Posterior cingulate gyrus (tissue), 11 donors: ENCODE results near the gene ADCY6.

Source experiments
- DNase-seq, 10 donors: peaks; one replicate each; pipeline versions ENCODE4 v3.0.0 to v3.0.0-alpha.2; 2020 to 2021; ENCODE audit warnings: mixed read lengths in 3 of 10
- intact Hi-C: fragments of 100-400 bp; cut with DNase I; formaldehyde crosslinking; loops from one replicate; pipeline ENCODE4 v1.15.1; 2023

The ADCY6 gene

DNA sequence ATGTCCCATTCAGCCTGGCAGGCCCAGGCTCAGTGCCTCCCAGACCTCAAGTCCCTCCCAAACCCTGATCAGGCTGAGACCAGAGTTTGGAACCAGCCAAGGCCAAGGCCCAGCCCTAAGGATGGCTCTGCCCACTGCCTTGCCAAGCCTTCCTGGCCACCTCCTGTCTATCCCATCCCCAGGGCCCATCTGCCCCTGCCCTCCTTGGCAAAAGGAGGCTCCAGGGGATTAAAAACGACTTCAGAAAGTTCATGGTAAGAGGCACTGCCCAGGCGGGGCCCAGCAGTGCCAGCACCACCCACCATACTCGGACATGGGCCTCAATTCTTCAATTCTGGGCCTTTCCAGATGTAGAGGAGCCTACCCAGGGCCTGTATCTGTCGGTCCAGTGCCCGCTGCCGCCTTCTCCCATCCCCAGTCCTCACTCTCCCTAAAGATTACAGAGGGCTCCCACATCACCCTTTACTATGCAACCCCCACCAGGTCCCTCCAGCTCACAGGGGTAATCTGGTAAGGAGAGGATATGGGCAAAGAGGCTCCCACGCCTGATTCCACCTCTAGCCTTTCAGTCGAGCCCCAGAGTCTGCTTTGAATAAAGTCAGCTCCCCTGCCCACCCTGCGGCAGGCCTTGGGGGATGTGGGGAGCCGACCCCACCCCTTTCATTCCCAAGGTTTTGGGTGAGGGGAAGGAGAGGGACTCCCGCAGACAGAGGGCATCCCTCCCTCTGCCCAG is 932 bp downstream of the ADCY6 start:
- peak in 1 of 10 donors; percentile 54 for DNase-seq
- intact Hi-C loops, result no loop called here

DNA sequence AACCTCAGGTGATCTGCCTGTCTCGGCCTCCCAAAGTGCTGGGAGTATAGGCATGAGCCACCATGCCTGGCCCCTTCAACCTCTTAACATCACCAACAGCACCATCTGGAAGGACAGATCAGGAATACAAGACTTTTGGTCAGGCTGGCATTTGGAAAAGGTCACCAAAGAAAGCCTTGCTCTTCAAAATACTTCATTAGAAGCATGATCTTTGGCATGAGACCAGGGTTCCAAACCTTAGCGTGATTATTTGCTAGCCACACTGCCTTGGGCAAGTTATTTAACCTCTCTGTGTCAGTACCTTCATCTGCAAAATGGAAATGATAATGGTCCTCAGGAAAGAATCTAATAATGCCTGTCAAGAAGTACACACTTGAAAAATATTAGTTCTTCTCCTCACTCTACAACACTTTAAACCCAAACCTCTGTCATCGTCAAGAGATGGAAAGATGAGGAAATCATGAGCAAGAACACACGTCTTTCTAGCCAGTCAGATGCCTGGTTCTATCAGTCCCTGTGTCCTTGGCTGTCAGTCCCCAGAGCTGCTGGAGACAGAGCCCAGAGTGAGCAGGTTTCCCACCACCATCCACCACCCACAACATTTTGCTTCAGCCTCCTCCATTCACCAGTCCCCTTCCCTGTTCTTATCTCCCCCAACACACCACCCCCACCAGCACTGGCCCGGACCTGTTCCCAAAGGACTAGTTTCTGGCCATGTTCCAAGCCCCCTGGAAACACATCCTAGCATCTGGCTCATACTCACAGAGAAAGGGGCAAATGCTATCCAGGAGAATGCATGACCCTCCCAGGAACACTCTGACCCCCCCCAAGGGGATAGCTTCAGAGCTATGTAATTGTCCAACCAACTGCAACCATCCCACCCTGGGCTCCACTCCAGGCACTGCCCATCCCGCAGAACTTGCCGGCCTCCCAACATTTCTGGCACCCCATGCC is 2.0 kb downstream of the ADCY6 start:
- DNase-seq, result peak in 1 of 10 donors; percentile 44

DNA sequence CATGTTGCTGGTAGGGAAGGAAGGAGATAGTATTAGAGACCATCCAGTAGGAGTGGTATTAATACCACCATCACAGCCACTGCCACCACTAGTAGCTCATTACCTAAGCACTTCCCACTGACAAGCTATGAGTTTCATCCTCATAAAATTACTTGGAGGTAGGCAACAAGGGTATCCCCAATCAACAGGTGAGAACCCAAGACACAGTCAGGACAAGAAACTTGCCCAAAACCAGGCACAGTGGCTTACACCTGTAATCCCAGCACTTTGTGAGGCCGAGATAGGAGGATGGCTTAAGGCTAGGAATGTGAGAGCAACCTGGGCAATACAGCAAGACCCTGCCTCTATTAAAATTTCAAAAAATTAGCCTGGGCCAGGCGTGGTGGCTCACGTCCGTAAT is 5.5 kb downstream of the ADCY6 start:
- intact Hi-C loops, result no loop called here
- DNase-seq, result peak in 1 of 10 donors; percentile 21

More for the DNA sequence above, 2.0 kb downstream of the ADCY6 start:
- intact Hi-C loops, result no loop called here

DNA sequence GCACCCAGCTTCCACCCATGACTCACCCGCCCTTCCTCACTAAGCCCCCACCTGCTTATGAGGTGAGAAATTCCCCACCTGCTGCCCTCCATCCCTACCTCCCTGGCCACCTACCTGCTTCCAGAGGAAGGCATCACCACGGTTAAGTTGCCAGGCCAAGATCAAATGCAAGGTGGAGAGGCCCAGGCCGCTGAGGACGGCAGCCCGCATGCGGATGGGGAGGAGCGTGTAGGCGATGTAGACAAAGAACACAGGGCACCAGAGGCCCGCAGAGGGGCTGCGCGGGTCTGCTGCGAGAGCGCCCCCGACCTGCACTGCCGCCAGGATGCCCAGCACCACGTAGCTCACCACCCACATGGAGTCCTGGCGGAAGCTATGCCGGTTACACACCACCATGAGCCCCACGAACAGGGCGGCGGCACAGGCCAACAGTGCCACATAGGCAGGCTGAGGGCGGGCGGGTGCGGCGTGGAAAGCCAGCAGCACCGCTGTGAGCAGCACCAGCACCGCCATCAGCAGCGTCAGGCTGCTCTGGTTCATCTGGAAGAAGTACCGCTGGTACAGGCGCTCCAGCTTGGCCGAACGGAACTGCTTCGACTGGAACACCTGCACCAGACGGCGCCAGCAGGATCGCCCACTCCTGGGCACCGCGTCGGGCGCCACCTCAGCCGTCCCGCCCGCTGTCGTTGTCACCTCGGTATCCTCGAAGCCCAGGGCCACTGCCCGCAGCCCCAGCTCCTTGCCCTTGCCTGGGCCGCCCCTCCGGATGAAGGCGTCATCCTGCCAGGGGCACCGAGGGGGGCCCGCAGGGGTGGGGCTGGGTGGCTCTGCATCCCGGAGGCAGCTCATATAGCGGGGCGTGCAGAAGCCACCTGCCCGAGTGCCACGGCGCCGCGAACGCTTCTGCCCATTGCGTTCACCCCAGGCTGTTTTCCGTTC is 6.2 kb downstream of the ADCY6 start:
- peak in 2 of 10 donors; percentile 67 to 80 for DNase-seq
- intact Hi-C loops, result no loop called here

DNA sequence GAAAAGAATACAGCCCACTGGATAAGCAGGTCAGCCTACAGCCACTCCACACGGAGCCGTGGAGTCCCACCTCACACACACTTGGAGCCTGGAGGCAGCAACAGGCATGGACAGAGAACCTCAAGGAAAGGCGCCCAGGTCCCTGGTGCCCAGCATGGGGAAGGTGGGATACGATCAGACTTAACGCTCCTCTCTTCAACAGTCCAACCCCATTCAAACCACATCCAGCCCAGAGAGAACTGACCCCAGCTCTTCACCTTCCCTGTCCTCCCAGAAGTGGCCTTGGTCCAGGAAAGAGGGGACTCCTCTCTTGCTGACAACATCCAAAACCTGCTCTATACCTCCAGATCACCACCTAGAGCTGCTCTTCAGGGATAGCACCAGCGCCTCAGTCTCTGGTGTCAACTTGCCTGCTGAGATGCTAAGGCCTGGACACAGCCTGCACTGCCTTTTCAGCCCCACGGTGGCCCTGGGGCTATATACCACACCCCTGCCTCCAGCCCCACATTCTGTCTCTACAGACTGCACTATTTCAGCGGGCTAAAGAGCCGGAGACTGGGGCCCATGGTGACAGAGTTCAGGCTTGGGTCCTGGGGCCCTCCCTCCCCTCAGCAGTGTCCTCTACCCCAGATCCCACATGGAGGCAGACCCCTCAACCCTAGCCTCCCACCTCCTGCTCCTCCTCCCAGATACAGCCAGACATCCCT is 7.0 kb downstream of the ADCY6 start:
- peak in 2 of 10 donors; percentile 64 to 65 for DNase-seq
- intact Hi-C loops, result no loop called here

DNA sequence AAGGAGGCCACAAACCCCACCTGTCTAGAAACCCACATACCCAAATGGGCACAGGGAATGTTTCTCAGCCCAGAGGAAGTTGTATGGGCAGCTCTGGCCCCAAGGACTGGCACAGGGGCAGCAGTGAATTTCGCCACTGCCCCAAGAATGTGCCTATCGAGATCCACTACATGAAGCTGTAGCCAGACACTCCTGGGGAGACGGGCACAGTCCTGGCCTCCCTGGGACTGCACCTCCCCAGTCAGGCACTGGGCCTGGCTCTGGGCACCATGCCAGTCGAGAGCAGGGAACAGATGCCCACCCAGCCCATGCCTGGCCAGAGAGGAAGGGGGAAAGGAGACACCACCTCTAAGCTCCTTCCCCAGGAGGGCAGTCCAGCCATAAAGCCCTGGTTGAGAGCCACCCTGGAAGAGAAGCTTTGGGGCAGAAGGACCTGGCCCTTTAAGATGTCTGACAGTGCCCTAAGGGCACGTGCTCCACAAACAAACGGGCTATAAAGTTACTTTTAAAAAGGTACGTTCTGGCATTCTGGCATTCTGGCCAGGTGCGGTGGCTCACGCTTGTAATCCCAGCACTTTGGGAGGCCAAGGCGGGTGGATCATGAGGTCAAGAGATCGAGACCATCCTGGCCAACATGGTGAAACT is 8.4 kb downstream of the ADCY6 start:
- peak in 2 of 10 donors; percentile 18 to 22 for DNase-seq
- intact Hi-C loops, result no loop called here

DNA sequence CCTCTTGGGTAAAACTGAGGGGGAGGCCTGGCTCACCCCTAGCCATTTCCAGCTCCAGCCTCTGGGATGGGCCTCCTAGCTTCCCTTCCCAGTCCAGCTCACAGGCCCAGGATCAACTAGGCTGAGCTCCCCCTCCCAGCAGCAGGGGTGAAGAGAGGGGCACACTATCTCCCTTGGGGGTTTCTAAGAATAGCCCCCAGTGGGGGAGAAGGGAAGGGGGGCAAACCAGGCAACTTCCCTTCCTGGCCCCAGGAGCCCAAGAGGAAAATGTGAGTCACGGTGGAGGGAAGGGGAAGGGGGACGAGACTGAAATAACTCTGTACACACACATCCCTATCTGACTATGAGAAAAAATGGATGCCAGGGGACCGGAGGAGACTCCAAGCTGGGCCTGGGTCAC is 9.0 kb downstream of the ADCY6 start:
- peak in 2 of 10 donors; percentile 13 to 43 for DNase-seq

DNA sequence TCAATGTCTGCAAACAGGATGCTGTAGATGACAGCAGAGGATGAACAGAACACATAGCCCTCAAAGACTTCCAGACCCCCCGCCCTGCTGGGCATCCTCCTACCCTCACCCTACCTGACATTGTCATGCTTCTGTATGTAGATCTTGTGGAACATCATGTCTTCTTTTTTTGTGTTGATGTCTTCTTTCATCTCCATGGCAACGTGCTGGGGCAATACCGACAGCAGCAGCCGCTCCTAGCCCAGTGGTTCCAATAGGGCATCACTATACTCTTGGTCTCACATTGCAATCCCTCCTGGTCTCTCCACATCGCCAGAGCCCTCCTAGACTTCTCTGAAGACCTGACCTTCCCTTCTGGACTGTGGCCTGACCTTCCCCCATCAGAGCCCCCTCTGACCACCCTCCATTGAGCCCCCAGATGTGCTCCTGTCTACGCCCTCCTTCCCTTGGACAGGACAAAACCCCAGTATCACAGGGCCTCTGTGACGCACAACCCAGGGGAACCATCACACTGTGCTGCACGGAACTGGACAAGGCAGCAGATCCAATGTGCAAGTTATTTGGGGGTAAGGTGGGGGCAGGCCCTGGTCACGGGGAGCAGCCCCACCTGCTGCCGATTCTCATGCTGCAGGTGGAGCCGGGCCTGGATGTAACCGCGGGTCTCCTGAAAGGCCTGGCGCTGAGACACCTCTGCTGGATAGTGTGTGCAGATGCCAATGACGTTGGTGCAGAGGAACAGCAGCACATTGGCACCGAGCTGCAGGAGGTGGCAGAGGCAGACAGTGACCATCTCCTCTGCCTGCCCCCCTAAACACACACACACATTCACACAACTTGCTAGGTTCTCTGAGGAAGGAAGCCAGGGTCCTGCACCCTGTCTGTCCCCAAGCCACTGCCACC is 11.1 kb downstream of the ADCY6 start:
- intact Hi-C loops, result no loop called here
- DNase-seq, result peak in 3 of 10 donors; percentile 35 to 74 (median 47)

More for the DNA sequence above, 9.0 kb downstream of the ADCY6 start:
- intact Hi-C loops, result no loop called here

DNA sequence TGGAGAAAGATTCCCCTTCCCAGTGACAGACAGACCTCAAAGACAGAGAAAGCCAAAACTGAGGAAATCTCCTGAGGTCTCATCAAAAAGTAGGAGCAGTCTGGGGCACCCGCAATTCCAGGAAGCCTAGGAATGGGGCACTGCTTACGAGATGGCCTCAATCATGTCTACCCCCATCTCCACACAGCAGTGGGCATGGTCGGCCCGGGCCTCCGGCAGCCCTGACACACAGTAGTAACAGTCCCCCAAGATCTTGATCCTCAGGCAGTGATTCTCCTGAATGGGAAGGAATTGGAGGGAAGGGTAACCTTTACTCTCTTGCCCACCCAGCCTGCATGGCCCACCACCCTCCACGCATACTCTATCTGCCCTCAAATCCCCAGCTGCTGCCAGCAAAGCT is 11.9 kb downstream of the ADCY6 start:
- peak in 2 of 10 donors; percentile 46 to 71 for DNase-seq
- intact Hi-C loops, result no loop called here

DNA sequence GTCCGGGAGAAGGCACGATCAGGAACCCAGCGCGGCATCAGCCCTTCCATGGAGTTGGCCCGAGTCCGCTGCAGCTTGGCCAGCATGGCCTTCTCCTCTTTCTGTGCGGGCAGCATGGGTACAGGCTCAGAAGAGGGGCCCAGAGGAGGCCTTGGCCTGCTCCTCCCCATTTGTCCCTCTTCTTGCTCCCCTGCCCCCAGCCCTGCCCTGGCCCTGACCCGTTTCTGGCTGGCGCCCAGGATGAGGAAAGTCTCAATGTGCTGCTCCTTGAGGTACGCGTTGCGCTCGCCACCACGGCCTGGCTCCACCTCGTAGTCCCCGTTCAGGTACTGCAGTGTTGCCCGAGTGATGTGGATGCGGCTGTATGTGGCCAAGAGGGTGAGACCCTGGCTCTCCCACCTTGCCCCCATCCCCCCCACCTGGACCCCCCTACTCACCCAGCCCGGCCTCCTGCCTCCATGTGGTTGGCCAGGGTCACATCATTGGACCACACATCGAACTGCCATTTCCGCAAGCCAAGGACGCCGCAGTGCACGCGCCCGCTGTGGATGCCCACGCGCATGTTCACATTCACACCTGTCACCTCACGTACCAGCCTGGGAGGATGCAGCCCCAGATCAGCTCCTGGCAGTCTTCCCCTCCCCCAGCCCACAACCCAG is 12.8 kb downstream of the ADCY6 start:
- intact Hi-C loops, result no loop called here
- DNase-seq, result peak in 3 of 10 donors; percentile 24 to 84 (median 83)

DNA sequence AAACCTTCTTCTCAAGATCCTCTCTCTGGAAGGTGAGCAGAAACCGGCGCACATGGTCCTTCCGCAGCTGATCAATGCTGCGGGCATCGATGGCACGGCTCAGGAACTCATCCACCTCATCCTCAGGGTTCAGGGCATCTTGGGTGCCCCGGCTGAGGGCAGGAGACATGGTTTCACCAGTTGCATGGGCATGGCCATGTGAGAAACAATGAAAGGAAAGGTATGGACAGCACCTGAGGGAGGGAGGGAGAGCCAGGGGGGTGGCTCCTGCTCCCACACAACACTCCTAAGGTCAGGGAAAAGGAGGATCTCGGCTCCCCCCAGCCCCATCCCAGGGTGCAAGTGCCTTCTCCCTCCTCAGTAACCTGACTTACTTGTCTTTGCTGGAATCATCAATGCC is 13.6 kb downstream of the ADCY6 start:
- DNase-seq, result peak in 2 of 10 donors; percentile 7 to 39
- intact Hi-C loops, result no loop called here

DNA sequence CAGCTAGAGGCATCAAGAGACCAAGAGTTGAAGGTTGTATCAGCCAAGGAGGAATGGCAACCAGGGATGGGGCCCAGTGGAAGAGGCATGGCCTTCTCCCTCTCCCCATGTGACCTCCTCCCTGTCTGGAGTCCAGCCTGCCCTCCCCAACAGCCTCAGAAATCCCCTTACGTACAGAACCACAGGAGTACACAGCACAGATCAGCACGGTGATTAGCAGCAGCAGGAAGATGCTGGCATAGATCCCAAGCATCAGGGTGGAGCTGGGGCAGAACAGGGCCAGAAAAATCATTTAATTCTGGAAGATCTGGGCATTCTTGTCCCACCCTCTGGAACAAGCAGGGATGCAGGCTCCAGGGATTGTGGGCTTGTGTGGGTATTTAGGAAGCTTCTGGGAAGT is 14.4 kb downstream of the ADCY6 start:
- intact Hi-C loops, result no loop called here
- DNase-seq, result peak in 2 of 10 donors; percentile 36 to 44

DNA sequence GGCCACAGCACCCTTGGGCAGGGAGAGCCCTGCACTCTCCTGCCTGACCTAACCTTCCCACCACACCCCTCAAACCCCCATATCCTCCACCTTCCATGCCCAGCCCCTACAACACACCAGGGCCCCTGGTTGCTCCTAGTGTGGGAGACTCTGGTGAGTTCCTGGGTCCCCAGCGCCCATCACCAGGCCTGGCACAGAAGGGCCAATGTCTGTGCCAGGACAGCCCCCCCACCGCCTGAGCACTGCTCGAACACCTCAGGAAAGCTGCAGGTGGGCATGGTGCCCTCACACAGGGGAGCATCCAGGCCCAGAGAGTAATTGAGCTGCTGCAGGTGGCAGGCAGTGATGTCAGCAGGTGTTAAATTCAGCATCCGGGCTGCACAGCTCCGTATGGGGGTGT is 15.2 kb downstream of the ADCY6 start:
- peak in 3 of 10 donors; percentile 25 to 59 (median 41) for DNase-seq
- intact Hi-C loops, result no loop called here

DNA sequence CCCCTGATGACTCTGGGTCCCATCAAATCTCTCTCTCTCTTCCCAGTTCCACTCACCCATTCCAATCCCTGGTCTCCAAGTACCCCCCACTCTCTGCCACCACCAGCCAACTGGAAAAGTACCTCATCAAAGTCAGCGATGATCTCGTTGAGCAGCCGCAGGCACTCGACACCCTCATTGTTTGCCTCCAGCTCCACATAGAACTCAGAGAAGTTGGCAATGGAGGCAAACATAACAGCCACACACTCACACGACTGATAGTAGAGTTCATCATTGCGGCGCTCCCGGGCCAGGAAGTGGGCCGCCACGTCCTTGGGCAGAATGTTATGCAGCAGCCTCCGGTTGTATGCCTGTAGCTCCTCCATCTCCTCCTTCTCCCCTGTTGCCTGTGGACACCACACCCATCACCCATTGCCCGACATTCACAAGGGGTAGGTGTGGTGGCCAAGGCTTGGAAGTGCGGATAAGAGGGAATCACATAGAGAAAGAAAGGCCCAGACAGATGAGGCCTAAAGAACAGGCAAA is 17.2 kb downstream of the ADCY6 start:
- intact Hi-C loops, result no loop called here
- DNase-seq, result peak in 2 of 10 donors; percentile 43 to 45

DNA sequence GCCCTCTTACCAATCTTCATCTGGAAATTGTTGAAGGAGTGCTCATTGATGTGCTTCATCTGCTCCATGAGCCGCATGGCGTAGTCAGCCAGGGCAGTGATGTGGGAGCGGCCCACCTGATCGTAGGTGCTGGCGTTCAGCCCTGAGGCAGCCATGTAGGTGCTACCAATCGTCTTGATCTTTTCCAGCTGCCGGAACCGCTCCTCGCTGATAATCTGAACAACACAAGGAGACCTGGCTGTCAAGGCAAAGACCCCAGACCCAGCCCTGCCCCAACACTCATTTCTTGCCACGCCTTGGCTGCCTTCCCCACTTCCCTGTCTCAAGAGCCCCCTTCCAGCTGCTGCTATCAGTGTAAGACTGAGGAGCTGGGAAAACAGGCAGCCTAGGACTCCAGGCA is 18.1 kb downstream of the ADCY6 start:
- intact Hi-C loops, result no loop called here
- DNase-seq, result peak in 1 of 10 donors; percentile 41

DNA sequence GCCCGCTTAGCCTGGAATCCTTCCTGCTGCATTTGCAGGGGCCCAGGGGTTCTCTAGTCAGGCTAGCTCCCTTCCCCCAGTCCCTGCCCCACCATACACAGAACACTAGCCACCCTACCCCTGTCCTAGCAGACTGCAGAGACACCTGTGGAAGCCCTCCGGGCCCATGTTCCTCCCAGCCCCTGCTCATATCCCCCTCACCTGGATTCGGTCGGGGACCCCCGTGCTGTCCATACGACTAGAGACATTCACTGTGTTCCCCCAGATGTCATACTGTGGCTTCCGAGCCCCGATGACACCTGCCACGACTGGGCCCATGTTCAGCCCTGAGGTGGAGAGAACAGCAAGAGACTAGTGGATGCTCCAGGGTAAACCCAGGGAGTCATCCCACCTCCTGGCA is 20.2 kb downstream of the ADCY6 start:
- intact Hi-C loops, result no loop called here
- DNase-seq, result peak in 2 of 10 donors; percentile 39 to 72

DNA sequence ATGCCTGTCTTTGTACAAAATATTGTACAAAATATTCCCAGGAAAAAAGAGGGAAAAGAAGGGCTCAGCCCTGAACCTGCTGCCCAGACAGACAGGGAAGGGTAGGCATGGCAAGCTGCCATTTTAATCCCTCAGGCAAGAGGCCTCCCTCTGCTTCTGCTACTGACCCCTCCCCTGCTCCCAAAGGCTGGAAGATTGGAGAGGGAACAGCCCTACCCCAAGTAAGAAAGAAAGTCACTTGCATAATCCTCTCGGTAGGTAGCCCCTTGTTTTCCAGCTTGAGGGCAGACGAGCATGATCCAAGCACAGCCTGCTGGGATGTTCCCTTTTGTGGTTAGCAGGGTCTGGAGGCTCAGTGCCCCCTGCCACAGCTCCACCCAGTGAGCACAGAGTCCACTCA is 20.7 kb downstream of the ADCY6 start:
- intact Hi-C loops, result no loop called here
- no peak for DNase-seq
